Measurements from ENCODE around the gene NRAP. TPM values are rescaled to one million over a fixed set of nuclear protein-coding genes. Genes with fewer than 3 reads are reported as not detected.

Gene NRAP
- polyA plus RNA-seq, 1 of the 3 experiments (the other 2 are of a cell fraction): not detected

GRCh38 chr10:113600569-113600968 is 63.3 kb downstream of the NRAP start:
- Histone ChIP-seq H3K27ac (ENCODE audit: low read depth in 2 of 2, low read length in 1 of 2) (no peak overlapping the region), H3K36me3 (replicated peaks in 1 of 2; ENCODE audit: control insufficient read depth in 1 of 2, insufficient read depth in 2 of 2, low read length in 1 of 2) (no peaks in the 10 kb centered on the region), H3K4me2 (no peak overlapping the region), H4K20me1 (ENCODE audit: insufficient read depth) (no peaks in the 10 kb centered on the region), H3K9ac (no peak overlapping the region), H2AFZ (ENCODE audit: low read depth) (no peak overlapping the region), H3K9me3 (no peaks in the 10 kb centered on the region), H3K4me1 (ENCODE audit: control insufficient read depth in 1 of 2, insufficient read depth in 2 of 2, low read depth in 1 of 2, low read length in 1 of 2) (no peaks in the 10 kb centered on the region), H3K79me2 (ENCODE audit: insufficient read depth) (no peaks in the 10 kb centered on the region), H3K27me3 (ENCODE audit: insufficient read depth) (no peaks in the 10 kb centered on the region; the same call in 1 of the 2 replicates), H3K4me3 (ENCODE audit: low read depth in 2 of 2, low read length in 1 of 2) (no peak overlapping the region), H3K9me2 (no peaks in the 10 kb centered on the region), H3F3A (replicated peaks; ENCODE audit: insufficient read depth) (no peaks in the 10 kb centered on the region)
- DNase-seq: no peak
- ChIA-PET POLR2A (no interaction called here), CTCF (interaction anchor here (1.6 kb wide), 1 partner anchor 15 kb away, joined by 6 read pairs; no protein-coding TSS in a partner anchor)
- TF ChIP-seq EZH2phosphoT487 (IDR thresholded peaks at IDR 0.05; ENCODE audit: borderline replicate concordance, low read depth) (no peak), RFX5 (IDR thresholded peaks at IDR 0.05; ENCODE audit: low read length) (no peak), CHD2 (IDR thresholded peaks at IDR 0.05; ENCODE audit: low read length, partially characterized antibody) (no peak), GATA2 (CRISPR knock-in tag; IDR thresholded peaks at IDR 0.05) (no peak), SIN3A (IDR thresholded peaks at IDR 0.05; ENCODE audit: borderline replicate concordance, low read depth, low read length) (no peak), USF1 (IDR thresholded peaks at IDR 0.05; ENCODE audit: borderline replicate concordance, low read depth) (no peak), FOXM1 (IDR thresholded peaks at IDR 0.05; ENCODE audit: low read depth) (no peak), MAX (IDR thresholded peaks at IDR 0.05; ENCODE audit: low read depth) (no peak), NFIC (IDR thresholded peaks at IDR 0.05; ENCODE audit: borderline replicate concordance) (no peak), RAD21 (IDR thresholded peaks at IDR 0.05; ENCODE audit: low read length) (no peak), TAF1 (IDR thresholded peaks at IDR 0.05; ENCODE audit: borderline replicate concordance, low read depth, low read length) (no peak), SMC3 (IDR thresholded peaks at IDR 0.05; ENCODE audit: low read depth, low read length) (no peak), MXI1 (IDR thresholded peaks at IDR 0.05; ENCODE audit: low read depth, low read length) (no peak), POLR2AphosphoS5 (IDR thresholded peaks at IDR 0.05; ENCODE audit: low read depth, low read length) (no peak), EP300 (IDR thresholded peaks at IDR 0.05; ENCODE audit: borderline replicate concordance in 1 of 2, low read depth in 1 of 2, low read length in 1 of 2) (no peak), YY1 (IDR thresholded peaks at IDR 0.05; ENCODE audit: low read depth) (no peak), MEF2A (IDR thresholded peaks at IDR 0.05; ENCODE audit: borderline replicate concordance, low read depth) (no peak)
- TF ChIP-seq, protein P1, sequence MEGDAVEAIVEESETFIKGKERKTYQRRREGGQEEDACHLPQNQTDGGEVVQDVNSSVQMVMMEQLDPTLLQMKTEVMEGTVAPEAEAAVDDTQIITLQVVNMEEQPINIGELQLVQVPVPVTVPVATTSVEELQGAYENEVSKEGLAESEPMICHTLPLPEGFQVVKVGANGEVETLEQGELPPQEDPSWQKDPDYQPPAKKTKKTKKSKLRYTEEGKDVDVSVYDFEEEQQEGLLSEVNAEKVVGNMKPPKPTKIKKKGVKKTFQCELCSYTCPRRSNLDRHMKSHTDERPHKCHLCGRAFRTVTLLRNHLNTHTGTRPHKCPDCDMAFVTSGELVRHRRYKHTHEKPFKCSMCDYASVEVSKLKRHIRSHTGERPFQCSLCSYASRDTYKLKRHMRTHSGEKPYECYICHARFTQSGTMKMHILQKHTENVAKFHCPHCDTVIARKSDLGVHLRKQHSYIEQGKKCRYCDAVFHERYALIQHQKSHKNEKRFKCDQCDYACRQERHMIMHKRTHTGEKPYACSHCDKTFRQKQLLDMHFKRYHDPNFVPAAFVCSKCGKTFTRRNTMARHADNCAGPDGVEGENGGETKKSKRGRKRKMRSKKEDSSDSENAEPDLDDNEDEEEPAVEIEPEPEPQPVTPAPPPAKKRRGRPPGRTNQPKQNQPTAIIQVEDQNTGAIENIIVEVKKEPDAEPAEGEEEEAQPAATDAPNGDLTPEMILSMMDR (IDR thresholded peaks at IDR 0.05): no peak
- TF ChIP-seq, protein P2, sequence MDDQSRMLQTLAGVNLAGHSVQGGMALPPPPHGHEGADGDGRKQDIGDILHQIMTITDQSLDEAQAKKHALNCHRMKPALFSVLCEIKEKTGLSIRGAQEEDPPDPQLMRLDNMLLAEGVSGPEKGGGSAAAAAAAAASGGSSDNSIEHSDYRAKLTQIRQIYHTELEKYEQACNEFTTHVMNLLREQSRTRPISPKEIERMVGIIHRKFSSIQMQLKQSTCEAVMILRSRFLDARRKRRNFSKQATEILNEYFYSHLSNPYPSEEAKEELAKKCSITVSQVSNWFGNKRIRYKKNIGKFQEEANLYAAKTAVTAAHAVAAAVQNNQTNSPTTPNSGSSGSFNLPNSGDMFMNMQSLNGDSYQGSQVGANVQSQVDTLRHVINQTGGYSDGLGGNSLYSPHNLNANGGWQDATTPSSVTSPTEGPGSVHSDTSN (IDR thresholded peaks at IDR 0.05): no peak
- 50% methylated on average over 3 of the region's 3 CpGs for WGBS (ENCODE audit: low lambda C conversion rate)
